ENCODE results near the gene ZHX3.

DNA sequence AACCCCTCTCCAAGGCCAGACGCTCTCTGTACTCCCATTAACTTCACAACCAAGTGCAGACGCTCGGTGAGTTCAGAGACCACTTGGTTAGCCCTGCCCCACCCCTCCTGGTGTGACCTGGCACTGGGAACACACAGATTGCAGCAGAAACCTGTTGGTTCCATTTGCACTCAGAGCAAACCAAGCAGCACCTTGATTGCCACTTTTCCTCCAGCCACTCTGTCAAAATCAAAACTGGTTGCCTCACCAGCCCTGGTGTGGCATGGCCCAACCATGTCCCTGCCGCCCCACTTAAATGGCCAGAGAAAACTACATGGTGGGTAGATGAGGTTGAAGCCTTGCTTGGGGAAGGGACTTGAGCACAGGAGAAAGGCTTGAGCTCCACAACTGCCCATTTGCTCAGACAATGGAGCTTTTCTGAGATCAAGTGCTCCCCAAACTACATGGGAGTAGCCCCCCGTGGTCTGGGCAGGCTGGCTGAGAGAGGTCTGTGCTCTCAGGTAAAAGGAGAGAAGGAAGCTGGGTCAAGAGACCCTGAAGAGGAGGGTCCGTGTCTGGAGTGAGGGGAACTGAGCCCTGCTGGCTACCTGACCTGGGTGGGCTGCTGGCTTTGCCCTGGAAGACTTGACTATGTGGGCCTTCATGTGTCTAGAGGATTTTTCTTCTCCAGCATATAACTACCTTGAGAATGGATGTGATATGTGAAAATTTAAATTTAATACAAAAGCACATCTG, 136.8 kb downstream of the ZHX3 start:
- TF ChIP-seq EZH2 (IDR thresholded peaks at IDR 0.05; ENCODE audit: borderline replicate concordance, insufficient read depth, low read depth, low read length, poor library complexity, severe bottlenecking), result no peak
- TF ChIP-seq, protein P1, sequence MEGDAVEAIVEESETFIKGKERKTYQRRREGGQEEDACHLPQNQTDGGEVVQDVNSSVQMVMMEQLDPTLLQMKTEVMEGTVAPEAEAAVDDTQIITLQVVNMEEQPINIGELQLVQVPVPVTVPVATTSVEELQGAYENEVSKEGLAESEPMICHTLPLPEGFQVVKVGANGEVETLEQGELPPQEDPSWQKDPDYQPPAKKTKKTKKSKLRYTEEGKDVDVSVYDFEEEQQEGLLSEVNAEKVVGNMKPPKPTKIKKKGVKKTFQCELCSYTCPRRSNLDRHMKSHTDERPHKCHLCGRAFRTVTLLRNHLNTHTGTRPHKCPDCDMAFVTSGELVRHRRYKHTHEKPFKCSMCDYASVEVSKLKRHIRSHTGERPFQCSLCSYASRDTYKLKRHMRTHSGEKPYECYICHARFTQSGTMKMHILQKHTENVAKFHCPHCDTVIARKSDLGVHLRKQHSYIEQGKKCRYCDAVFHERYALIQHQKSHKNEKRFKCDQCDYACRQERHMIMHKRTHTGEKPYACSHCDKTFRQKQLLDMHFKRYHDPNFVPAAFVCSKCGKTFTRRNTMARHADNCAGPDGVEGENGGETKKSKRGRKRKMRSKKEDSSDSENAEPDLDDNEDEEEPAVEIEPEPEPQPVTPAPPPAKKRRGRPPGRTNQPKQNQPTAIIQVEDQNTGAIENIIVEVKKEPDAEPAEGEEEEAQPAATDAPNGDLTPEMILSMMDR (IDR thresholded peaks at IDR 0.05), result no peak

Data from B cell (primary cell).